Suprapubic skin (tissue), 4 donors: Measurements from ENCODE around the gene GRWD1. TPM values are rescaled to one million over a fixed set of nuclear protein-coding genes. Genes with fewer than 3 reads are reported as not detected.

ENCODE experiments used
- DNase-seq, 2 donors: peaks; one replicate each; pipeline ENCODE4 v3.0.0-alpha.2; 2019; ENCODE audit warnings: low spot score in 2 of 2
- H3K27ac ChIP-seq: fragments of 200-600 bp; sonication (generic); one replicate; pipeline ENCODE4 v1.5.1; 2019
- H3K27me3 ChIP-seq: fragments of 200-600 bp; sonication (generic); one replicate; pipeline ENCODE4 v1.5.1; 2019
- H3K36me3 ChIP-seq: fragments of 200-600 bp; sonication (generic); one replicate; pipeline ENCODE4 v1.5.1; 2019
- H3K4me1 ChIP-seq: fragments of 200-600 bp; sonication (generic); one replicate; pipeline ENCODE4 v1.5.1; 2019
- H3K4me3 ChIP-seq: fragments of 200-600 bp; sonication (generic); one replicate; pipeline ENCODE4 v1.5.1; 2019; ENCODE audit warnings: mild to moderate bottlenecking
- H3K9me3 ChIP-seq: fragments of 200-600 bp; sonication (generic); one replicate; pipeline ENCODE4 v1.5.1; 2019
- CTCF ChIP-seq, 2 donors: fragments of 200-600 bp in 1 of 2; fragments of 450-650 bp in 1 of 2; sonication (generic) in 1 of 2; IDR thresholded peaks; one replicate each; pipeline ENCODE4 v1.5.1; 2016 to 2019; ENCODE audit warnings: antibody characterized with exemption in 2 of 2, mild to moderate bottlenecking in 1 of 2, moderate library complexity in 1 of 2
- EP300 ChIP-seq: sonication (generic); formaldehyde crosslinking; IDR thresholded peaks from one replicate; pipeline ENCODE4 v1.6.1; 2017; ENCODE audit warnings: antibody characterized with exemption
- POLR2A ChIP-seq, 2 donors: fragments of 450-650 bp; IDR thresholded peaks; one replicate each; pipeline ENCODE4 v1.6.1; 2017; ENCODE audit warnings: antibody characterized with exemption in 2 of 2, mild to moderate bottlenecking in 2 of 2, moderate library complexity in 2 of 2
- POLR2AphosphoS5 ChIP-seq, 3 donors: sonication (generic); formaldehyde crosslinking; IDR thresholded peaks; one replicate each; pipeline ENCODE4 v1.6.1; 2017; ENCODE audit warnings: antibody characterized with exemption in 3 of 3
- WGBS: methylation state at CpG from one replicate; pipeline ENCODE4 v1.1.5; 2018; 5-methylcytosine and 5-hydroxymethylcytosine counted together
- total RNA-seq, 4 donors: library from RNA; depleted of rRNA; stranded (reverse); fragments of >200 nt; gene quantifications; one replicate each; pipeline ENCODE4 v1.1.0, GENCODE V29; 2016

GRWD1 gene
- total RNA-seq, 4 donors from 2014 or later = 24.5 to 53.4 (median 40.1) TPM

- H3K36me3 ChIP-seq = peaks cover 56% of the 10 kb centered on the region
- TF ChIP-seq POLR2AphosphoS5 (IDR thresholded peaks at IDR 0.05) (no peak), CTCF (IDR thresholded peaks at IDR 0.05) (no peak), POLR2A (IDR thresholded peaks at IDR 0.05) (no peak), EP300 (no peak)
These were observed 25.1 kb downstream of the GRWD1 start for GRCh38 chr19:48470856-48471255.

GRCh38 chr19:48471836-48472235, 26.1 kb downstream of the GRWD1 start:
- Histone ChIP-seq H3K27ac (no peak overlapping the region), H3K4me3 (no peak overlapping the region), H3K36me3 (peaks cover 66% of the 10 kb centered on the region), H3K4me1 (peaks cover 30% of the 10 kb centered on the region), H3K9me3 (no peaks in the 10 kb centered on the region), H3K27me3 (no peaks in the 10 kb centered on the region)
- no peak for DNase-seq
- 88% methylated on average over 4 of the region's 4 CpGs for WGBS
- no peak for TF ChIP-seq EP300
- no peak for TF ChIP-seq POLR2AphosphoS5 (IDR thresholded peaks at IDR 0.05)
- no peak for TF ChIP-seq POLR2A (IDR thresholded peaks at IDR 0.05)
- no peak for TF ChIP-seq CTCF (IDR thresholded peaks at IDR 0.05)

More at GRCh38 chr19:48470856-48471255, 25.1 kb downstream of the GRWD1 start:
- H3K27me3 ChIP-seq = no peaks in the 10 kb centered on the region
- WGBS = 87% methylated on average over 10 of the region's 10 CpGs
- peaks cover 30% of the 10 kb centered on the region for H3K4me1 ChIP-seq
- no peaks in the 10 kb centered on the region for H3K9me3 ChIP-seq
- no peak overlapping the region for H3K27ac ChIP-seq
- no peak for DNase-seq
- H3K4me3 ChIP-seq = no peak overlapping the region

- Histone ChIP-seq H3K27ac (no peak overlapping the region), H3K4me1 (peaks cover 26% of the 10 kb centered on the region), H3K36me3 (peaks cover 81% of the 10 kb centered on the region), H3K27me3 (no peaks in the 10 kb centered on the region), H3K4me3 (no peak overlapping the region), H3K9me3 (no peaks in the 10 kb centered on the region)
- 78% methylated on average over 9 of the region's 14 CpGs for WGBS
- TF ChIP-seq EP300 (no peak), CTCF (IDR thresholded peaks at IDR 0.05) (no peak), POLR2AphosphoS5 (IDR thresholded peaks at IDR 0.05) (no peak), POLR2A (IDR thresholded peaks at IDR 0.05) (no peak)
- no peak for DNase-seq
These were observed 27.6 kb downstream of the GRWD1 start for GRCh38 chr19:48473161-48473966.

- 88% methylated on average over 16 of the region's 16 CpGs for WGBS
- Histone ChIP-seq H3K27ac (no peak overlapping the region), H3K36me3 (peaks cover 89% of the 10 kb centered on the region), H3K9me3 (no peaks in the 10 kb centered on the region), H3K27me3 (no peaks in the 10 kb centered on the region), H3K4me1 (peaks cover 23% of the 10 kb centered on the region), H3K4me3 (no peak overlapping the region)
- TF ChIP-seq EP300 (no peak), POLR2AphosphoS5 (IDR thresholded peaks at IDR 0.05) (no peak), POLR2A (IDR thresholded peaks at IDR 0.05) (no peak), CTCF (IDR thresholded peaks at IDR 0.05) (no peak)
- no peak for DNase-seq
These were observed 28.4 kb downstream of the GRWD1 start for GRCh38 chr19:48474084-48474592.

- TF ChIP-seq EP300 (no peak), POLR2AphosphoS5 (IDR thresholded peaks at IDR 0.05) (no peak), POLR2A (IDR thresholded peaks at IDR 0.05) (no peak), CTCF (IDR thresholded peaks at IDR 0.05) (no peak)
- 83% methylated on average over 17 of the region's 17 CpGs for WGBS
These were observed 29.7 kb downstream of the GRWD1 start for GRCh38 chr19:48475369-48476068.

More at GRCh38 chr19:48475369-48476068, 29.7 kb downstream of the GRWD1 start:
- Histone ChIP-seq H3K4me3 (no peak overlapping the region), H3K9me3 (no peaks in the 10 kb centered on the region), H3K27ac (no peak overlapping the region), H3K36me3 (peaks cover 90% of the 10 kb centered on the region), H3K27me3 (no peaks in the 10 kb centered on the region), H3K4me1 (peaks cover 18% of the 10 kb centered on the region)
- no peak for DNase-seq
